GM18499 (cell line): ENCODE data around the gene GATA3.
"Not testable (repeated sequence)": the region's sequence is repeated elsewhere in the genome, so short reads cannot be mapped to it uniquely, and the experiment has no call there.

Experiments
- ATAC-seq: cut with Tn5 transposase; IDR thresholded peaks from one replicate; pipeline ENCODE4 v1.9.1; 2021; ENCODE audit warnings: moderate number of reproducible peaks; ENCODE audit not compliant: insufficient read depth, unreplicated experiment

GATA3 gene

DNA sequence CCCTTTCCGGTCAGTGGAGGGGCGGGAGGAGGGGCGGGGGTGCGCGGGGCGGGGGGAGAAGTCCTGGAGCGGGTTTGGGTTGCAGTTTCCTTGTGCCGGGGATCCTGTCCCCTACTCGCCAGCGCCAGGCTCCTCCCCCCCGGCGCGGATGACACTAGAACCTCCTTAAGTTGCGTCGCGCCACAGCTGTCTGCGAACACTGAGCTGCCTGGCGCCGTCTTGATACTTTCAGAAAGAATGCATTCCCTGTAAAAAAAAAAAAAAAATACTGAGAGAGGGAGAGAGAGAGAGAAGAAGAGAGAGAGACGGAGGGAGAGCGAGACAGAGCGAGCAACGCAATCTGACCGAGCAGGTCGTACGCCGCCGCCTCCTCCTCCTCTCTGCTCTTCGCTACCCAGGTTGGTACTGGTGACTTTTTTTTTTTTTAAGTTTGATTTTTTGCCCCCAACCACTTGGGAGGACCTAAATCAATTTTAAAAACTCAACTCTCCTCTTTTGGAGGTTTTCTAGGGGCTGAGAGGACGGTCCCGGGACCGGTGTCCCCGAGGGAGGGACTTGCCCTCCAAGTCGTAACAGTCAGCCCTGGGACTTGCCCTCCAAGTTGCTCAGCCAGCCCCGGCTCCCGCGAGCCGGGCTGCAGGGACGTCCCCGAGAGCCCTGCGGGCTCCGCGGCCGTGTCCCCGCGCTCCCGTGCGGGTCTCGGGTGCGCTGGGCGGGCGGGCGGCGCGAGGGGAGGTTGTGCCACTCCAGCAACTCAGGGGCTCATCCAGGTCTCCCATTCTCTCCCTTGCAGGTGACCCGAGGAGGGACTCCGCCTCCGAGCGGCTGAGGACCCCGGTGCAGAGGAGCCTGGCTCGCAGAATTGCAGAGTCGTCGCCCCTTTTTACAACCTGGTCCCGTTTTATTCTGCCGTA, at the start of gene GATA3:
GATA3 (plus strand) TSS at position 195 of the 914 bp plus-strand sequence. CDS start 968 bp downstream, outside the sequence.
- no peak for ATAC-seq

DNA sequence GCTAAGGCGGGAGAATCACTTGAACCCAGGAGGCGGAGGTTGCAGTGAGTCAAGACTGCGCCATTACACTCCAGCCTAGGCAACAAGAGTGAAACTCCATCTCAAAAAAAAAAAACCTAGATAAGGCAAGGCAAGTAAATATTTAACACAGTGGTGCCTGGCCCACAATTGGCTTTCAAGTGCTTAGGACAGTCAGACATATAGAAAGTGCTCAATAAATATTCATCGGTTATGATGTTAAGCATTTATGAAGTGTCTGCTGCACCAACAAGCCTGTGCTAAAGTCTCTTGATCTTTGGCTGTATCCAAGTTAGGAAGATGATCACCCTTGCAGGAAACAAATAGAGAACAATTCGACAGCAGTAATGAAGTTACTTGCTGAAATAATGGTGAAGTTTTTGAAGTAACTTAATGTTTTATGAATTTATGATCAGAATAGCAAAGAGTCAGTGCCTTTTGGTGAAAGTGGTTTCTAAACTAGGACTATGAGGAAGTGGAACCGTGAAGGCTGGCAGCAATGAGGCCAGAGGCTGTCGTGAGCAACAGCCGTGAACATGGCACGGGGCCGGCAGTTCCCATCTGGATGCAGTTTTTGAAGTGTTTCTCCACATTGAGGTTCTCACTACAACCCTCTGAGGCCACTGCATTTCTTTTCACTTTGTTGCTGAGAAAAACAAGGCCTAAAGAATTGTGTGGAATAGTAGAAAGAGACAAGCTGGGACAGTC, 48.1 kb upstream of the GATA3 start:
- ATAC-seq: no peak

DNA sequence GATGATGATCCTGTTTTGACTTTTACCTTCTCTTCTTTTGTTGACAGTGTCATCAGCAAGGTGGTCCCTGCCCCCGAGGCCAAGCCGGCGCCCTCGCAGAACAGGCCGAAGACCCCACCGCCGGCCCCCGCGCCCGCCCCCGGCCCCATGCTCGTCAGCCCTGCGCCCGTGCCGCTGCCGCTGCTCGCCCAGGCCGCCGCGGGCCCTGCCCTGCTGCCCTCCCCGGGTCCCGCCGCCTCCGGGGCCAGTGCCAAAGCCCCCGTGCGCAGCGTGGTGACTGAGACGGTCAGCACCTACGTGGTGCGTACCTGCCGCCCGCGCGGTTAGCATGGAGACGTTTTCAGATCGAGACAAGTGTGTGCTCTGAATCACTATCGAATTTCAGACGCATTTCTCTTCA, 45.5 kb upstream of the GATA3 start:
- no peak for ATAC-seq

DNA sequence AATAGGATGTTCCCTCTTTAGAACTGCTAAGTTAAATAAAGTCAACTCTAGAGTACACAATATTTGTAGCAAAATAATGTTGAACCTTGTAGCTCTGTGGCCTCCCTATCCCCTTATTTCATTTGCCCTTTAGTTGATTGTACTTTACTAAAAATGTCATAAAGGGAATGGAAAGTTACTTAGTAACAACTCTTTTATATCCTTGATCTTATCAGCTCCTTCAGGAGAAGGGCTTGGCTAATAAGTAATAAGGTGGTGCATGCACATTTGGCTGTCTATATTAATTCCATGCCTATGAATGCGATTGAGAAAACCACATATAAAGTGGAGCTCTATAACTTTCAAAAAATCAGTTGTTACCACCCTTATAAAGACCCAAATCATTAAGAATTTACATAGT, 41.5 kb upstream of the GATA3 start:
- ATAC-seq: no peak

DNA sequence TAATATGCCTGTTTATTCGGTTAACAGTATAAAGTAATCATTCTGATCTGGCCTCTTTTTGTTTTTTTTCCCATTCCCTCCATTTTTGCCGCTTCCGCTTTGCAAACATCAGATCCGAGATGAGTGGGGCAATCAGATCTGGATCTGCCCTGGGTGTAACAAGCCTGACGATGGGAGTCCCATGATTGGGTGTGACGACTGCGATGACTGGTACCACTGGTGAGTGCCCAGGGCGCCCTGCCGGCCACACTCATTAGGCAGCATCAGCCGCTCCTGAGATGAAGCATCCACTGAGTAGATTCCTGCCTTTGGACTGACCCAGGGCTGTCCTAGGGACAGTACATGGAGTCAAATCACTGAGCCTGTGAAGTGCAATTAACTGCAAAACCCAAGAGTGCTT, 40.9 kb upstream of the GATA3 start:
- no peak for ATAC-seq

DNA sequence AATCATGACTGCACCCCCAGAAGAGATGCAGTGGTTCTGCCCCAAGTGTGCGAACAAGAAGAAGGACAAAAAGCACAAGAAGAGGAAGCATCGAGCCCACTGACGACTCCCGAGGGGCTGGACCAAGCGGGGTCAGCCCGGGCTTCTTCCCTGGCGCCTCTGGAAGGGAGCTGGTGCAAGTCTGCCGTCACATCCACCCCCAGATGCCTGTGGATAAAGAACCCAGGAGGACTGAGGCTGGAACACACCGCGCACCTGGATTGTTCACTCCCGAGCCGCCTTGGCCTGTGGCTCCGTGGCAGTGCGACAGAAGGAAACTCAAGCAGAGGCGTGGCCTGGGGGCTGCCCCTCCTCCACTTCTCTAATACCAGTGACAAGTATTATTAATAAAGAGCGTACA, 39.8 kb upstream of the GATA3 start:
- ATAC-seq: no peak

DNA sequence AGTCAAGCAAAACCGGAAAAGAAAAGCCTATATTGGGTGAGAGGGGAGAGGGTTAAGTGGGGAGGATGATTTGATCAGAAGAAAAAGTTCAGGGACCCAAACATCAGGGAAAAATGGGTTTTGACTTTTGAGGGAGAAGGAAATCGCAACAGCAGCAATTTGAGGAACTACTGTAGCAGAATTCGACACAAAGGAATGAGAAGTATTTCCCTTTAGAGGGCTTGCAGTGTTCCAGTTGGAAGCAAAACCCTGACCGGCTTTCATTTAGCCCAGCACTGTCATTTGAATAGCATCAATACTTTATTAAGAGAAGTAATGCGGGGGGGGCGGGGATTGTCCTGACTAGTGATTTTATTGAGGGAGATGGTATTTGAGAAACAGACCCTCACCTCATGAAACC, 37.2 kb upstream of the GATA3 start:
- no peak for ATAC-seq

DNA sequence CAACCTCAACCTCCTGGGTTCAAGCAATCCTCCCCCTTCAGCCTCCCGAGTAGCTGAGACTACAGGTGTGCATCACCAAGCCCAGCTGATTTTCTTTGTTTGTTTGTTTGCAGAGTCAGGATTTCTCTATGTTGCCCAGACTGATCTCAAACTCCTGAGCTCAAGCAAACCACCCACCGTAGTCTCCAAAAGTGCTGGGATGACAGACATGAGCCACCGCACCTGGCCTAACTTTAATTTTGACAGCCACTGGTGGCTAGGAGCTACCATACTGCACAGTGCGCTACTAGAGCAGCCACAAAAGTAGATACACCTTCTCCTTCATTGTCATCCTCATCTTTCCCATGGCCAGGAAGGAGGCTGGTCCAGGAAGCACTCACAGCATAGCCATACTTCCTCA, 31.2 kb upstream of the GATA3 start:
- no peak for ATAC-seq

DNA sequence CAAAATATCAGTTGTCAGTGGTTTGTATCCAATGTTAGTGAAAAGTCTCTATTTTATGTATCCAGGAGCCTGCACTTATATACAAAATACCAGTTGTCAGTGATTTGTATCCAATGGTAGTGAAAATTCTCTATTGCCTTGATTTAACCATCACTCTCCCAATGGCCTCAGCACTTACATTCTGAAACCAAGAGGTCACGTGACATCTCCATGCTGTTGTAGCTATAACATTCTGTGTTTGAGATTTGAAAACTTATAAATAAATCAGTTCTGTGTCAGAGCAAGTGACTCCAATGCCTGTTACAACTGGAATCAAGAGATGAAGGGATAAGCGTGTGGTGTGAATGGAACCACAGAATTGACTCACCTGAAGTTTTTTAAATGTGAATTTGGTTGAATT, 30.6 kb upstream of the GATA3 start:
- ATAC-seq: no peak

DNA sequence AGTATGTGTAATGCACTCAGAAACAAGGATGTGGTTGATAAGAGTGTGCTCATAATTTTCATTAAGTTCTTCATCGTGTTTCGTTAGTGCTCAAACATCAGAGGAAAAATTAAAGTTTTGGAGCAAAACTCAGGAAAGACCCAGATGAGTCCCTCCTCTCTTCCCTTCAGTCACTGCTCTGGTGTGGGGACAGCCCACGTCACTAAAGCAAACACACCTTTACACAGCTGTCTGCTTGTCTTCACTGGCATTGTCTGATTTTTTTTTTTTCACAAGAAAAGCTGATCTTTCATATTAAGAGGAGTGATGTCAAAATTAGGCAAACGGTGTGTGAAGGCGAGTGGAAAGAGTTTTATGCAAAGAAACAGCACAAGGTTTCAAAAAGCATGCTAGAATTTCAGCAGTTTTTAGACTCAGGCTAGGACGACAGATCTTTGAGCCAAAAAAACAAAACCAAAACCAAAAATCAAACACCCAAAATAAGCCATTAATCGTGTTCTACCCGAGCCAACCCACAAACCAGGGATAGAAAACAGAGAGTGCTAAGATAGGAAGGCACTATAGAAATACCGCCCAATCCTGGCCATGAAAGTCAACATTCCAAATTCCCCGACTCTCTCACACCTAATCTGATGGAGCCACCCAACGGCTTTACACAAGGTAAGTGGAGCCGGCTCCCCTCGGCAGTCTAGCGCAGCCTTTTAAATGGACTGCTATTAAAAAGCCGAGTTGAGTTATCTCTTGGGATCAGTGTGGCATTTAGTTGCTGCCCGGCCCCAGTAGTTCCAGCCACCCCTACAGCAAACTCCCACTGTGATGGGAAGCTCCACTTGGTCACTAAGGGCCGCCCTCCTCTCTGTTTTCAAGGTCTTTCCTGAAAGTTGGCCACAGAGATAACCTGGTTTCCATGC, 27.9 kb upstream of the GATA3 start:
- ATAC-seq: no peak

DNA sequence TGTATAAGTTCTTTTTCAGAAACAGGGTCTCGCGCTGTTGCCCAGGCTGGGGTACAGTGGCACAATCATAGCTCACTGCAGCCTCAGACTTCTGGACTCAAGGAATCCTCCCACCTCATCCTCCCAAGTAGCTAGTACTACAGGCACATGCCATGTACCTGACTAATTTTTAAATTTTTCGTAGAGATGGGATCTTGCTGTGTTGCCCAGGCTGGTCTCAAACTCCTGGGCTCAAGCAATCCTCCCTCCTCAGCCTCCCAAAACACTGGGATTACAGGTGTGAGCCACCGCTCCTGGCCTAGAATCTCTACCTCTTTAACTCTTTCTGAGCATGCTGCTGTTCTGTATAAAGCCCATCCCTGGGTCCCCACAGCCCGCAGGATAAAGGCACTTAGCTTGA, 23.3 kb upstream of the GATA3 start:
- not testable (repeated sequence) for ATAC-seq

DNA sequence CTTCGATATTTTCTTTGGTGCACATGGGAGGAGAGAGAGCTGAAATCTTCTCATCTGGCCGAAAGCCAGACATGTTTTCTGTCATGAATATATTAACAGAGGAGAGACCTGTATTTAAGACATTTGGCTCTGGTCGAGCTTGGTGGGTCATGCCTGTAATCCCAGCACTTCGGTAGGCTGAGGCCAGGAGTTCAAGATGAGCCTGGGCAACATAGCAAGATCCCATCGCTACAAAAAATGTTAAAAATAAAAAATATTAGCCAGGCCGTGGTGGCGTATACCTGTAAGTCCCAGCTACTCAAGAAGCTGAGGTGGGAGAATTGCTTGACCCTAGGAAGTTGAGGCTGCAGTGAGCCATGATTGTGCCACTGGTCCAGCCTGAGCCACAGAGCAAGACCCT, 21.9 kb upstream of the GATA3 start:
- ATAC-seq: no peak

DNA sequence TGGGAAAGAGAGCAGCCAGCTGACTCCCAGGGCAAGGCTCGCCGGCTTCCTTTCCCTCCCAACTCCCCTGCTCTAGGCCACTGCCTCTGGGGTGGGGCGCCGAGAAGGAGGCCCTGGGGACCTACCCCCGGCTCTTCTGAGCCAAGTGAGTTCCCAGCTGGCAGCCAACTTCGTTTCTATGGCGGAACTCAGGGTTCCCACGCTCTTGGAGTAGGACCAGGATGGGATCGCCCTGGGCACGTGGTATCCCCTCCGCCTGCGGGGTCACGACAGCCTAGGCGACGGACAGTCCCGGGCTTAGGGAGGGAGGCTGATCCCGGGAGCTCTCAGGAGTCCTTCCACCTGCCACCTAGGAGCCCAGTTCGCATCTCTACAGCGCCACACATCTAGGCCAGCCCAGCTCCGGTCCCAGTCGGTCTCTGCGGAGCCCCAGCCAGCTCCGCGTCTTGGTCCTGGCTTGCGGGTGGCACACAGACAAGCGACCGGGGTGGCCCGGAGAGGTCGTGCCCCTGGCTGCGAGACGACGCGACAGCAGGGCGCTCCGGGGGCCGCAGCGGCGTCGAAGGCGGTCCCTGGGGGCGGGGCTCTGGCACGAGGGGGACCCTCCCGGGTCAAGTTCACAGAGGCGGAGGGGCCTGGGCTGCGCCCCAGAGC, 20.5 kb upstream of the GATA3 start:
- no peak for ATAC-seq

DNA sequence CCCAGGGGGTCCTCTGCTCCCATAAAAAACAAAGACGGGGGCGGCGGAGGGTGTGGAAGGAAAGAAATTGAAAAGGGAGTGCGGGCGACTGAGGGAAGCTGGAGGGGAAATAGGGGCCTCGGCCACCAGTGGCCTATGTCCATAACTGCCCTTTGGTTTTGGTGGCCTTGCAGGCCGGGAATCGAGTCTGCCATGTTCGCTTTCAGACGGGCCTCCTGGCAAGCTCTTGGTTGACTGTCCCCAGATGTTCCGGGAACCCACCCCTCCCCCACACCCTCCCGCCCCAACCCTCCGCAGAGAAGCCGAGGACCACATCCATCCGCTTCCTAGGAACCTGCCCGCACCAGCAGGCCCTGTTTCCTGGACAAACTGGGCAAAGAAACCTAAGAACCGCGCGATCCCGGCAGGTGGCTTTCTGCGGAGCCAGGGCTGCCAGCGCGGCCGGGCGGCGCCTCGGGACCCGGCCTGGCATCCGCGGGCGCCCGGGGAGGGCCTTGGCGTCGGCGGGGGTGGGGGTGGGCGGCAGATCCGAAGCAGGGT, 20.0 kb upstream of the GATA3 start:
- no peak for ATAC-seq

DNA sequence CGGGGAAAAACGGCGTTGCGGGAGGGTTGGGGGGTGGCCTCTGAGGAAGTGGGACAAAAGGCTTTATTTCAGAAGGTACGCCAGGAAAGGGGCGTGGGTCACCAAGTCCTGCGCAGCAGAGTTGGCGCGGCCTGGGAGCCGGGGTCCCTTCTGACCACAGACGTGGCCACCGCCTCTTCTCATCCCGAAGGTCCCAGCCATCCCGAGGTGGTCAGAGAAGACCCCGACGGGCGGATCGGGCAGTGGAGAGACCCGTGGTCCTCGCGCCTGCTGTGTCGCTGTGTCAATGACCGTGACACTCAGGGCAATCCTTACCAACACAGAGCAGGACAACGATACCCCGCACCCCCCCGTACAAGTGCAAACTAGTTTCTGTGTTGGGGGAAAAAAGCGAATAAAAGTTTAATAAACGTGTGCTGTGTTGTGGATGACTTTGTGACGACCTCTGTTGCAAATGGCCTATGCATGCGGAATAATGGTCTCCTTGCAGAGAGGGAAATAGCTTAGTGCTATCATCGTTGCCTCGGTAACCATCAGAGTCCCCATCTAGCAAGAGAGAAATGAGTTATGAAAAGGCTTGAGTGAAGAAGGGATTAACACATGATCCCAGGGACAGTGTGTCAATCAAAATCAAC, 19.4 kb upstream of the GATA3 start:
- ATAC-seq: no peak

DNA sequence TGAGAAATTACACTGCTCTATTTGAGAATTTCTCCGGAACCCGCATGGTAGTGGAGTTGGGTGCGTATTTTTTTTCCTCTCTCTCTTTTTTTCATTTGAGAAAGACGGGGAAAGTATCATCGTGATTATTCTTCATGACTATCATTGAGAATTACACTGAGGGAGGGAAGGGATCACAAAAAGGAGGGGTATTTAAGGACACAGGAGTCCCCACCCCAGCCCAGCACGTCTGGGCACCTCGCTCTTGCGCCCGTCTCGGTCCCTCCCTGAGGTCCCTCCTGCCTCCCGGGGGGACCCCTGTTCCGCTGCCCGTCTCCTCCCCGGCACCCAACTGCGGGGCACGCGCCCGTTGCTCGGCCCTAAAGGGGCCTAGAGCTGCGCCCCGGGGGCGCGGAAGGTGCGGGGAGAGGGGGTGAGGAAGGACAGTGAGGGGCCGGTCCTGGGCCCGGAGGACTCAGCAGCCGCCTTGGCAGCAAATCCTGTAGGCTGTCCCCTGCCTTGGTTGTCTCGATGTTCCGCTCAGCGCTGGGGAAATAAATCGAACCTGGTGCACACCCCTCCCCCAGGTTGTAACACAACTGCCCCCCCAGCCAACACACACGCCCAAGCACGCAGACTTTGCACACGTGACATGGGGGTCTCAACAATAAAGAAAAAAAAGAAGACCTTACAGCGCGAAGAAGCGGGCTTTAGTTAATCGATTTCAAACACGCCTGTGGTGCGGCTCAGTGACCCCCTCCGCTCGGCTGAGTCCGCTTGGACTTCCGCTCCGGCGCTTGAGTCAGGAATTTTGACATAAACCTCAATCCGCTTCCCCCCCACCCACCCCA, 18.6 kb upstream of the GATA3 start:
- no peak for ATAC-seq

DNA sequence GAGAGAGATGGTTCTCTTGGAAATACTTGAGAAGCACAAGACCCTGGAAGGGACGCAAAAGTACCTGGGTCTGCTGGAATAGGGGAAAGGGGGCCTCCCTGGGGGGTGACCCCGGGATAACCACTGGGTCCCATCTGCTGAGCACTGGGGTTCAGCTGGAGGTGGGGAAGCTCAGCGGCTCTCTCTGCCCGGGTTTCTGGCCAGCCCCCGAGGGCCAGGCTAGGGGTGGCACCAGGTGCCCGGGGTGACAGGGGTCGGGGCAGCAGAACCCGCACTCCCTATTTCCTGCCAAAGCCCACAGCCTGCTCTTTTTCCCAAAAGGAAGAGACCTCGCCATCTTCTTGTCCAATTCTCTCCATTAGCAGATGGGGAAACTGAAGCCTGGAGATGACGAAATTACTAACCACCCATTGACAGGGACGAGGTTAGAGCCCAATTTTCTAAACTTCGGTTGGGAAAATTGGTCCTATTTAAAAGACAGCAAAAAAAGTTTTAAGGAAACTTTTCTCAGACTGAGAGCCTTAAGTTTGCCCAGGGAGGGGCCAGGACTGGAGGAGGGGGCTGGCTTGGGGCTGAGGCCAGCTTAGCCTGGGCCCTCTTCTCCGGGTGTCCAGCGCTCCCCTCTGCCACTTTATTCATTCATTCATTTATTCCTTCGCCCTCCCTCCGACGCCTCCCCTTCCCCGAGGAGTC, 17.8 kb upstream of the GATA3 start:
- no peak for ATAC-seq

DNA sequence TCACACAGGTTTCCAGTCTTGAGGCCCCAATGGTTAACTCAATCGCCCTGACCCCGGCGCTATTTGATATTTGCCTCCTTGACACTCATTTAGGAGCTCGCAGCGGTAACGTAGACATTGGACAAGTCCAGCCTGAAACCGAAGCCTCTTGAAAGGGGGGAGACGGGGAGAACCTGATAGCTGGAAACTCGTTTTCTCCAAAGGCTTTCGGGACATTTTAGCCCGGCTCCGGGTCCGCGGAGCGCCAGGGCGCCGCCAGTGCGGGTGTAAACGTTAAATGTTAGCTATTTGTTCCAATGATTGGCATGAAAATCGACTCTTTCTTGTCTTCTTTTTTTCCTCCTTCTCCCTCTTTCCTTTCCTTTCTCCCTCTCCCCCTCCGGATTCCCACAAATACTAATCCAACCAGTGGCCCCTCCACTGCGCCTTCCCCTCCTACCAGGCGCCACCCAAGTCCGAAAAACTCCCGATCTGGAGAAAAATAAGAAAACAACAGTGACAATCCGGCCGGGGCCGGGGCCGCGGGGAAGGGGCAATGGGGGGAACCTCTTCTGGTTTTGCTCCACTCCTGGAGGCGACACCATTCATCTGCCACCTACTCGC, 17.2 kb upstream of the GATA3 start:
- ATAC-seq: no peak
